Stimulated activated CD8-positive, alpha-beta memory T cell treated with anti-CD3 and anti-CD28 coated beads, Interleukin-7, amount 100 ng/mL, for 1 hour (primary cell): Measurements from ENCODE around the gene KLHL22.
A peak's percentile ranks its signal among the peaks of the same experiment; 100 is the strongest.
"Not testable (repeated sequence)": the region's sequence is repeated elsewhere in the genome, so short reads cannot be mapped to it uniquely, and the experiment has no call there.

ENCODE experiments used
- DNase-seq, 2 donors: peaks; one replicate each; pipeline ENCODE4 v3.0.0-alpha.2; 2020; ENCODE audit warnings: low read depth in 2 of 2

The KLHL22 gene

GRCh38 chr22:20470525-20470924 is 25.1 kb downstream of the KLHL22 start:
- DNase-seq, result not testable (repeated sequence)

GRCh38 chr22:20469110-20469868 is 26.3 kb downstream of the KLHL22 start:
- no peak for DNase-seq

GRCh38 chr22:20466659-20467379 is 28.8 kb downstream of the KLHL22 start:
- no peak for DNase-seq

GRCh38 chr22:20465759-20466077 is 29.9 kb downstream of the KLHL22 start:
- no peak for DNase-seq

- no peak for DNase-seq
Observed at GRCh38 chr22:20464912-20465758, 30.5 kb downstream of the KLHL22 start.

GRCh38 chr22:20464096-20464614 is 31.4 kb downstream of the KLHL22 start:
- peak in 1 of 2 donors; percentile 16 for DNase-seq

GRCh38 chr22:20463324-20464095 is 32.1 kb downstream of the KLHL22 start:
- no peak for DNase-seq

GRCh38 chr22:20459862-20460261 is 35.7 kb downstream of the KLHL22 start:
- DNase-seq, result no peak

- DNase-seq, result no peak
Observed at GRCh38 chr22:20459152-20459542, 36.4 kb downstream of the KLHL22 start.

GRCh38 chr22:20458530-20459151 is 37.0 kb downstream of the KLHL22 start:
- DNase-seq, result no peak

GRCh38 chr22:20457506-20458240 is 37.9 kb downstream of the KLHL22 start:
- DNase-seq, result no peak

- DNase-seq, result no peak
Observed at GRCh38 chr22:20456722-20457076, 38.9 kb downstream of the KLHL22 start.

GRCh38 chr22:20456064-20456721 is 39.4 kb downstream of the KLHL22 start:
- peak; percentile 47 to 59 for DNase-seq

- DNase-seq, result no peak
Observed at GRCh38 chr22:20455709-20456063, 39.9 kb downstream of the KLHL22 start.

- DNase-seq, result no peak
Observed at GRCh38 chr22:20453222-20453621, 42.4 kb downstream of the KLHL22 start.

- no peak for DNase-seq
Observed at GRCh38 chr22:20451920-20452319, 43.7 kb downstream of the KLHL22 start.

- DNase-seq, result not testable (repeated sequence)
Observed at GRCh38 chr22:20451129-20451778, 44.3 kb downstream of the KLHL22 start.

GRCh38 chr22:20450551-20450906 is 45.1 kb downstream of the KLHL22 start:
- DNase-seq, result no peak

- no peak for DNase-seq
Observed at GRCh38 chr22:20449819-20450550, 45.6 kb downstream of the KLHL22 start.
